ENCODE data around the gene PDCD1. TPM values are rescaled to one million over a fixed set of nuclear protein-coding genes. Genes with fewer than 3 reads are reported as not detected.

PDCD1 gene
- total RNA-seq, 1 donor: not detected

GRCh38 chr2:241859017-241859435 lies 332 bp upstream of the PDCD1 start:
- Histone ChIP-seq H3K36me3 (ENCODE audit: insufficient read depth, low read length) (no peaks in the 10 kb centered on the region), H4K20me1 (ENCODE audit: insufficient read depth, low read length) (no peaks in the 10 kb centered on the region), H3K4me2 (ENCODE audit: insufficient read depth, low read length) (no peak overlapping the region), H3K4me1 (ENCODE audit: insufficient read depth, low read length) (no peaks in the 10 kb centered on the region), H3K27me3 (ENCODE audit: insufficient read depth, low read length) (peaks cover under 1% of the 10 kb centered on the region), H3K9me3 (ENCODE audit: low read depth, low read length) (no peaks in the 10 kb centered on the region), H3K27ac (ENCODE audit: low read depth, low read length) (no peak overlapping the region), H3K4me3 (ENCODE audit: insufficient read depth, low read length) (no peak overlapping the region), H2AFZ (ENCODE audit: low read length) (no peak overlapping the region), H3K79me2 (ENCODE audit: insufficient read depth, low read length) (no peaks in the 10 kb centered on the region)
- TF ChIP-seq, protein P1, sequence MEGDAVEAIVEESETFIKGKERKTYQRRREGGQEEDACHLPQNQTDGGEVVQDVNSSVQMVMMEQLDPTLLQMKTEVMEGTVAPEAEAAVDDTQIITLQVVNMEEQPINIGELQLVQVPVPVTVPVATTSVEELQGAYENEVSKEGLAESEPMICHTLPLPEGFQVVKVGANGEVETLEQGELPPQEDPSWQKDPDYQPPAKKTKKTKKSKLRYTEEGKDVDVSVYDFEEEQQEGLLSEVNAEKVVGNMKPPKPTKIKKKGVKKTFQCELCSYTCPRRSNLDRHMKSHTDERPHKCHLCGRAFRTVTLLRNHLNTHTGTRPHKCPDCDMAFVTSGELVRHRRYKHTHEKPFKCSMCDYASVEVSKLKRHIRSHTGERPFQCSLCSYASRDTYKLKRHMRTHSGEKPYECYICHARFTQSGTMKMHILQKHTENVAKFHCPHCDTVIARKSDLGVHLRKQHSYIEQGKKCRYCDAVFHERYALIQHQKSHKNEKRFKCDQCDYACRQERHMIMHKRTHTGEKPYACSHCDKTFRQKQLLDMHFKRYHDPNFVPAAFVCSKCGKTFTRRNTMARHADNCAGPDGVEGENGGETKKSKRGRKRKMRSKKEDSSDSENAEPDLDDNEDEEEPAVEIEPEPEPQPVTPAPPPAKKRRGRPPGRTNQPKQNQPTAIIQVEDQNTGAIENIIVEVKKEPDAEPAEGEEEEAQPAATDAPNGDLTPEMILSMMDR (IDR thresholded peaks at IDR 0.05; ENCODE audit: extremely low read depth, low read depth, low read length): no peak
- DNase-seq (ENCODE audit: insufficient read length, low spot score, missing footprints): peak; percentile 85

GRCh38 chr2:241857572-241858121 lies 1.0 kb downstream of the PDCD1 start:
- Histone ChIP-seq H3K4me3 (ENCODE audit: insufficient read depth, low read length) (no peak overlapping the region), H3K79me2 (ENCODE audit: insufficient read depth, low read length) (no peaks in the 10 kb centered on the region), H3K36me3 (ENCODE audit: insufficient read depth, low read length) (no peaks in the 10 kb centered on the region), H3K27ac (ENCODE audit: low read depth, low read length) (no peak overlapping the region), H3K27me3 (ENCODE audit: insufficient read depth, low read length) (no peaks in the 10 kb centered on the region), H3K4me2 (ENCODE audit: insufficient read depth, low read length) (no peak overlapping the region), H2AFZ (ENCODE audit: low read length) (no peak overlapping the region), H4K20me1 (ENCODE audit: insufficient read depth, low read length) (no peaks in the 10 kb centered on the region), H3K9me3 (ENCODE audit: low read depth, low read length) (no peaks in the 10 kb centered on the region), H3K4me1 (ENCODE audit: insufficient read depth, low read length) (no peaks in the 10 kb centered on the region)
- peak; percentile 83 for DNase-seq (ENCODE audit: insufficient read length, low spot score, missing footprints)
- TF ChIP-seq, protein P1 (IDR thresholded peaks at IDR 0.05; ENCODE audit: extremely low read depth, low read depth, low read length): no peak

GRCh38 chr2:241857041-241857541 lies 1.6 kb downstream of the PDCD1 start:
- Histone ChIP-seq H4K20me1 (ENCODE audit: insufficient read depth, low read length) (no peaks in the 10 kb centered on the region), H3K4me1 (ENCODE audit: insufficient read depth, low read length) (no peaks in the 10 kb centered on the region), H3K4me2 (ENCODE audit: insufficient read depth, low read length) (no peak overlapping the region), H3K27ac (ENCODE audit: low read depth, low read length) (no peak overlapping the region), H3K27me3 (ENCODE audit: insufficient read depth, low read length) (no peaks in the 10 kb centered on the region), H3K36me3 (ENCODE audit: insufficient read depth, low read length) (no peaks in the 10 kb centered on the region), H3K4me3 (ENCODE audit: insufficient read depth, low read length) (no peak overlapping the region), H2AFZ (ENCODE audit: low read length) (no peak overlapping the region), H3K9me3 (ENCODE audit: low read depth, low read length) (no peaks in the 10 kb centered on the region), H3K79me2 (ENCODE audit: insufficient read depth, low read length) (no peaks in the 10 kb centered on the region)
- TF ChIP-seq, protein P1 (IDR thresholded peaks at IDR 0.05; ENCODE audit: extremely low read depth, low read depth, low read length): no peak
- DNase-seq (ENCODE audit: insufficient read length, low spot score, missing footprints): peak; percentile 78

DNA sequence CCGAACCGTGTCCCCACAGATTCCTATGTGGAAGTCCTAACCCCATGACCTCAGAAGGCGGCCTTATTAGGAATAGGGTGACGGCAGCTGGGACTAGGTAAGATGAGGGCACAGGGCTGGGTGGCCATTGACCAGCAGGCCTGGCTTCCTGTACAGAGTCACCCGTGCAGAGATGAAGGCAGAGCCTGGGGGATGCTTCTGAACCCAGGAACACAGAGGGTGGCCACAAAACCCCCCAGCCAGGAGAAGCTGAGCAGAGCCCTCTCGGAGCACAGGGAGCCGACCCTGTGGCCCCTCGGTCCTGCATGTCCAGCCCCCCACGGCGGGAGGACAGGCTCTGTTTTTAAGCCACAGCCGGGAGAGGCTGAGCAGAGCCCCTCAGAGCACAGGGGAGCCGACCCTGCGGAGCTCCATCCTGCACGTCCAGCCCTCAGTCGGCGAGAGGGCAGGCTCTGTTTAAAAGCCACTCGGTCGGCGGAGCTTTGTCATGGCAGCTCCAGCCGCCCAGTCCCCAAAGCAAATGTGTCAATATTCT lies 2.7 kb downstream of the PDCD1 start:
- no peaks in the 10 kb centered on the region for H3K27me3 ChIP-seq (ENCODE audit: insufficient read depth, low read length)
- no peak overlapping the region for H3K27ac ChIP-seq (ENCODE audit: low read depth, low read length)
- H3K36me3 ChIP-seq (ENCODE audit: insufficient read depth, low read length): no peaks in the 10 kb centered on the region
- TF ChIP-seq, protein P1 (IDR thresholded peaks at IDR 0.05; ENCODE audit: extremely low read depth, low read depth, low read length): no peak
- H2AFZ ChIP-seq (ENCODE audit: low read length): no peak overlapping the region
- H4K20me1 ChIP-seq (ENCODE audit: insufficient read depth, low read length): no peaks in the 10 kb centered on the region
- no peak overlapping the region for H3K4me2 ChIP-seq (ENCODE audit: insufficient read depth, low read length)
- H3K79me2 ChIP-seq (ENCODE audit: insufficient read depth, low read length): no peaks in the 10 kb centered on the region
- peak; percentile 81 for DNase-seq (ENCODE audit: insufficient read length, low spot score, missing footprints)
- H3K4me3 ChIP-seq (ENCODE audit: insufficient read depth, low read length): no peak overlapping the region
- no peaks in the 10 kb centered on the region for H3K9me3 ChIP-seq (ENCODE audit: low read depth, low read length)
- no peaks in the 10 kb centered on the region for H3K4me1 ChIP-seq (ENCODE audit: insufficient read depth, low read length)
